Coronary artery (tissue), 2 donors: Measurements from ENCODE around the gene IZUMO1.
"Not testable (repeated sequence)": the region's sequence is repeated elsewhere in the genome, so short reads cannot be mapped to it uniquely, and the experiment has no call there.

Source experiments
- DNase-seq: peaks from one replicate; pipeline ENCODE4 v3.0.0-alpha.2; 2017; ENCODE audit warnings: low spot score
- H3K27ac ChIP-seq, 2 donors: fragments of 200-600 bp; sonication (generic); one replicate each; pipeline ENCODE4 v1.5.1; 2016 to 2019
- H3K4me3 ChIP-seq: fragments of 200-600 bp; sonication (generic); 2 replicates; pipeline ENCODE4 v1.5.1; 2016; ENCODE audit warnings: mild to moderate bottlenecking, moderate library complexity
- CTCF ChIP-seq: fragments of 200-600 bp; sonication (generic); IDR thresholded peaks from one replicate; pipeline ENCODE4 v1.5.1; 2019; ENCODE audit warnings: antibody characterized with exemption

IZUMO1 gene

GRCh38 chr19:48695743-48696352, 50.9 kb downstream of the IZUMO1 start, which contains the start of gene FUT2:
Gene FUT2 (plus strand): TSS chr19:48695971. CDS start chr19:48702957, 6,986 bp downstream.
- peak within 1 kb of the TSS; percentile 53 for H3K4me3 ChIP-seq
- TF ChIP-seq CTCF, result no peak
- no peak for DNase-seq
- peak within 1 kb of the TSS in 1 of 2 donors; percentile 41 for H3K27ac ChIP-seq

- not testable (repeated sequence) for H3K27ac ChIP-seq, H3K4me3 ChIP-seq, DNase-seq
Observed at GRCh38 chr19:48693629-48694028, 53.1 kb downstream of the IZUMO1 start.
